CD1c-positive myeloid dendritic cell (primary cell): Measurements from ENCODE around the gene SFXN5.
"Not testable (repeated sequence)": the region's sequence is repeated elsewhere in the genome, so short reads cannot be mapped to it uniquely, and the experiment has no call there.

Experiments
- DNase-seq: peaks from one replicate; pipeline ENCODE4 v3.0.0-alpha.2; 2016; ENCODE audit errors: extremely low spot score

SFXN5 gene

GRCh38 chr2:73078457-73079411, 7.2 kb upstream of the SFXN5 start:
- no peak for DNase-seq

GRCh38 chr2:73077424-73077795, 5.9 kb upstream of the SFXN5 start:
- no peak for DNase-seq

- no peak for DNase-seq
These were observed 5.3 kb upstream of the SFXN5 start for GRCh38 chr2:73076701-73077423.

- no peak for DNase-seq
These were observed 4.2 kb upstream of the SFXN5 start for GRCh38 chr2:73075477-73076373.

GRCh38 chr2:73074110-73075069, 2.9 kb upstream of the SFXN5 start:
- no peak for DNase-seq

GRCh38 chr2:73072416-73072815, 904 bp upstream of the SFXN5 start:
- DNase-seq, result no peak

GRCh38 chr2:73072129-73072395, 550 bp upstream of the SFXN5 start:
- DNase-seq, result no peak

GRCh38 chr2:73070643-73071359, 711 bp downstream of the SFXN5 start:
- no peak for DNase-seq

GRCh38 chr2:73069855-73070642, 1.5 kb downstream of the SFXN5 start:
- peak; percentile 51 for DNase-seq

GRCh38 chr2:73069041-73069854, 2.3 kb downstream of the SFXN5 start:
- DNase-seq, result peak; percentile 17

GRCh38 chr2:73068147-73068546, 3.4 kb downstream of the SFXN5 start:
- no peak for DNase-seq

GRCh38 chr2:73067043-73067442, 4.5 kb downstream of the SFXN5 start:
- no peak for DNase-seq

GRCh38 chr2:73065070-73065469, 6.4 kb downstream of the SFXN5 start:
- DNase-seq, result not testable (repeated sequence)

- no peak for DNase-seq
These were observed 7.3 kb downstream of the SFXN5 start for GRCh38 chr2:73063909-73064875.

- DNase-seq, result no peak
These were observed 8.0 kb downstream of the SFXN5 start for GRCh38 chr2:73063472-73063871.

- DNase-seq, result no peak
These were observed 12.4 kb downstream of the SFXN5 start for GRCh38 chr2:73059106-73059505.

- no peak for DNase-seq
These were observed 16.5 kb downstream of the SFXN5 start for GRCh38 chr2:73054980-73055379.
